Activated CD4-positive, alpha-beta memory T cell treated with anti-CD3 and anti-CD28 coated beads for 36 hours (primary cell): ENCODE data around the gene HMSD. TPM values are rescaled to one million over a fixed set of nuclear protein-coding genes. Genes with fewer than 3 reads are reported as not detected.

ENCODE experiments used
- CTCF ChIA-PET: fragments of 350-600 bp; sonication (Branson Sonifier 250); formaldehyde crosslinking; loops from one replicate; lab custom pipeline; 2021; ENCODE audit warnings: antibody characterized with exemption, inconsistent platforms; lab: Charles Lee
- POLR2A ChIA-PET: fragments of 350-600 bp; sonication (Branson Sonifier 250); formaldehyde crosslinking; loops from one replicate; lab custom pipeline; 2021; ENCODE audit warnings: antibody characterized with exemption; lab: Charles Lee
- DNase-seq: peaks from one replicate; pipeline ENCODE4 v3.0.0-alpha.2; 2020
- H3K27ac Mint-ChIP-seq: one replicate; pipeline ENCODE4 v1.8.0; 2021; ENCODE audit warnings: mixed read lengths
- H3K27me3 Mint-ChIP-seq: one replicate; pipeline ENCODE4 v1.8.0; 2021; ENCODE audit warnings: mixed read lengths
- H3K36me3 Mint-ChIP-seq: one replicate; pipeline ENCODE4 v1.8.0; 2021; ENCODE audit warnings: mixed read lengths
- H3K4me1 Mint-ChIP-seq: one replicate; pipeline ENCODE4 v1.8.0; 2021; ENCODE audit warnings: low read depth, mixed read lengths
- H3K4me3 Mint-ChIP-seq: one replicate; pipeline ENCODE4 v1.8.0; 2021; ENCODE audit warnings: mild to moderate bottlenecking, mixed read lengths
- H3K9me3 Mint-ChIP-seq: one replicate; pipeline ENCODE4 v1.8.0; 2021; ENCODE audit warnings: mixed read lengths
- intact Hi-C: fragments of 100-400 bp; cut with micrococcal nuclease; formaldehyde crosslinking; loops from one replicate; pipeline ENCODE4 v1.15.1; 2023
- total RNA-seq, 2 experiments: library from RNA; stranded (reverse); gene quantifications; one replicate each; pipeline ENCODE4 v1.2.3, GENCODE V29; 2021

Gene HMSD
- total RNA-seq, 2 experiments from 2014 or later: 18.9 to 19.5 TPM

- Mint-ChIP-seq H3K36me3 (peaks cover 8% of the 10 kb centered on the region), H3K9me3 (peaks cover 21% of the 10 kb centered on the region), H3K27me3 (peaks cover 6% of the 10 kb centered on the region), H3K4me3 (no peak overlapping the region), H3K27ac (no peak overlapping the region), H3K4me1 (peaks cover 2% of the 10 kb centered on the region)
- intact Hi-C loops: no loop called here
- DNase-seq: no peak
- ChIA-PET CTCF (interaction anchor here (1.3 kb wide), 1 partner anchor 34 kb away, joined by 5 read pairs; no protein-coding TSS in a partner anchor), POLR2A (no interaction called here)
Measured at GRCh38 chr18:63997606-63998005, 48.5 kb downstream of the HMSD start.

DNA sequence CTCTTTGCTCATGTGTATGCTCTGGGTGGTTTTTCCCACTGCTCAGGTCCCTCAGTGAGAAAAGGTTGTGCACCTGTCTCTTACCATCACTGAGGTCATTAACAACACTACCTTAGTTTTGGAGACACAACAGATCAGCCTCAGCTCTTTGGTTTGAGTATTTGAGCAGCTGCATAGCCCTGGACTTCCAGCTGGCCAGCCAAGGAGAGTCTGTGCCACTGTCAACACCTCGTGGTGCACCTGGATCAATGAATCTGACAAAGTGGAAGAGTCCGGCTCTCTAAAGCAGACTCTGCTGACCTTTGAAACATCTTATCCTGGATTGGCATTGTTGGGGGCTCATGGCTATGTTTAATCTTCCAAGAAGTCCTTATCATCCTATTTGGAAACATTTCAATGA lies 50.8 kb downstream of the HMSD start:
- Mint-ChIP-seq H3K4me1 (no peaks in the 10 kb centered on the region), H3K36me3 (peaks cover 7% of the 10 kb centered on the region), H3K27me3 (peaks cover 12% of the 10 kb centered on the region), H3K9me3 (peaks cover 20% of the 10 kb centered on the region), H3K27ac (no peak overlapping the region), H3K4me3 (no peak overlapping the region)
- intact Hi-C loops: no loop called here
- no peak for DNase-seq
- ChIA-PET POLR2A (no interaction called here), CTCF (no interaction called here)

DNA sequence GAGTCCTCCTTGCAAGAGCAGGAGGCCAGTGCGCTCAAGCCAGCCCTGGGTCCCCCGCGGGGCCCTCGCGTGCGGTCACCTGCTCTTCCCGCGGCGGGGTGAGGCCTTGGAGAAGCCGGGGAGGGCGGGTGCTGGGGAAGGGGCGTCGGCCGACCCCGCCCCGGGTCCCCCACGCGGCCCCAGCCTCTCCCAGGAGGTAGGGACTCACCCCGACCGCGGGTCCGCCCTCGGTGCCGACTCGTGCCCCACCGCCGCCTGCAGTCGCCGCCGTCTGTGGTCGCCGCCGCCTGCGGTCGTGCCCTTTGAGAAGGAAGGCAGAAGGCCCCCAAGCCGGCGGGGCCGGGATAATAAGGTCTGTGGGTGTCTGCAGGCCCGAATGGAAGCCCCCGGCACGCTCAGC lies 53.5 kb downstream of the HMSD start:
- no peak for DNase-seq
- intact Hi-C loops: no loop called here
- no peak overlapping the region for H3K4me3 Mint-ChIP-seq
- H3K27ac Mint-ChIP-seq: no peak overlapping the region
- H3K36me3 Mint-ChIP-seq: peaks cover 2% of the 10 kb centered on the region
- H3K4me1 Mint-ChIP-seq: no peaks in the 10 kb centered on the region
- ChIA-PET POLR2A (no interaction called here), CTCF (no interaction called here)
- H3K9me3 Mint-ChIP-seq: peaks cover 2% of the 10 kb centered on the region
- H3K27me3 Mint-ChIP-seq: peaks cover 12% of the 10 kb centered on the region

GRCh38 chr18:64009305-64009704 lies 60.2 kb downstream of the HMSD start:
- H3K27ac Mint-ChIP-seq: no peak overlapping the region
- intact Hi-C loops: no loop called here
- POLR2A ChIA-PET: no interaction called here

More at GRCh38 chr18:64009305-64009704, 60.2 kb downstream of the HMSD start:
- no peaks in the 10 kb centered on the region for H3K36me3 Mint-ChIP-seq
- H3K4me1 Mint-ChIP-seq: no peaks in the 10 kb centered on the region
- H3K4me3 Mint-ChIP-seq: no peak overlapping the region
- DNase-seq: no peak
- CTCF ChIA-PET: interaction anchor here (2.0 kb wide), 1 partner anchor 9 kb away, joined by 5 read pairs; no protein-coding TSS in a partner anchor
- no peaks in the 10 kb centered on the region for H3K9me3 Mint-ChIP-seq
- H3K27me3 Mint-ChIP-seq: no peaks in the 10 kb centered on the region

Other genes with a start within 250 kb of the HMSD start
- not detected for gene SERPINB11, start 246.3 kb upstream of the HMSD start, total RNA-seq
- gene SERPINB7, start 173.9 kb upstream of the HMSD start, total RNA-seq: not detected
- not detected for gene SERPINB2, start 61.6 kb upstream of the HMSD start, total RNA-seq
- gene SERPINB10, start 41.3 kb upstream of the HMSD start, total RNA-seq: not detected
- 10 to 100 TPM; 14.6 to 14.9 TPM for gene SERPINB8, start 20.8 kb downstream of the HMSD start, total RNA-seq
- gene LINC00305, start 199.8 kb downstream of the HMSD start, total RNA-seq: not detected